K562 (cell line): Measurements from ENCODE around the gene C22orf39. TPM values are rescaled to one million over a fixed set of nuclear protein-coding genes. Genes with fewer than 3 reads are reported as not detected.

ENCODE experiments used
- ATAC-seq: fragments of 200-7000 bp; cut with Tn5 transposase; 3 replicates; pipeline ENCODE4 v1.9.1; 2020; ENCODE audit warnings: moderate library complexity
- BruUV-seq: library from RNA; stranded (reverse); fragments of 400-500 nt; replicated peaks from 2 replicates; lab custom pipeline; 2021; lab: Mats Ljungman, UMichigan
- CTCF ChIA-PET: fragments of 300-600 bp; formaldehyde crosslinking; extraction: SDS; loops from one replicate; lab custom pipeline; 2021; ENCODE audit warnings: low intra/inter-chr PET ratio; lab: Yijun Ruan, JAX
- POLR2A ChIA-PET: fragments of 300-600, 350-650 bp; sonication (Branson Sonifier 250); formaldehyde crosslinking; extraction: SDS; loops from one replicate; lab custom pipeline; 2021; ENCODE audit warnings: antibody characterized with exemption, inconsistent platforms; lab: Yijun Ruan, JAX
- DNase-seq, 4 experiments: peaks; one replicate each; pipeline versions ENCODE4 v3.0.0 to v3.0.0-alpha.2; 2011 to 2018; ENCODE audit warnings: low spot score in 3 of 4, mixed read lengths in 3 of 4; ENCODE audit errors: extremely low read depth in 1 of 4
- FAIRE-seq: peaks from 2 replicates; lab custom pipeline; 2011; peaks lifted over from hg19 to GRCh38; lab: Jason Lieb, UNC
- H2AFZ ChIP-seq: 2 replicates; pipeline ENCODE4 v1.6.0; 2011; ENCODE audit warnings: low read depth, low read length, control low read depth, inconsistent platforms
- H3K27ac ChIP-seq: fragments of 200-600 bp; 3 replicates; pipeline ENCODE4 v1.8.0; 2011; ENCODE audit warnings: low read depth, mild to moderate bottlenecking, control low read depth, inconsistent platforms, low read length, moderate library complexity, mixed read lengths; ENCODE audit errors: extremely low read depth
- H3K27me3 ChIP-seq, 2 experiments: fragments of 300-600 bp in 1 of 2; 2 replicates in 1 of 2; 3 replicates in 1 of 2; pipeline versions ENCODE4 v1.6.0 to v1.8.0; 2011; ENCODE audit warnings: inconsistent platforms in 2 of 2, low read length in 2 of 2, mild to moderate bottlenecking in 1 of 2, mixed read lengths in 1 of 2, moderate library complexity in 1 of 2; ENCODE audit not compliant: control insufficient read depth in 2 of 2, insufficient read depth in 2 of 2
- H3K36me3 ChIP-seq: fragments of 300-600 bp; 3 replicates; pipeline ENCODE4 v1.8.0; 2011; ENCODE audit warnings: mild to moderate bottlenecking, low read length, inconsistent platforms; ENCODE audit not compliant: control insufficient read depth, insufficient read depth
- H3K4me1 ChIP-seq, 2 experiments: fragments of 200-600 bp in 1 of 2; replicated peaks in 1 of 2; 2 replicates in 1 of 2; 3 replicates in 1 of 2; pipeline versions ENCODE4 v1.5.1 to v1.8.0; 2011; ENCODE audit warnings: inconsistent platforms in 2 of 2, low read length in 2 of 2, mild to moderate bottlenecking in 1 of 2, mixed read lengths in 1 of 2, moderate library complexity in 1 of 2; ENCODE audit not compliant: control insufficient read depth in 2 of 2, insufficient read depth in 2 of 2
- H3K4me2 ChIP-seq: 2 replicates; pipeline ENCODE4 v1.6.1; 2011; ENCODE audit warnings: low read length, control low read depth, inconsistent platforms, mixed read lengths; ENCODE audit not compliant: insufficient read depth
- H3K4me3 ChIP-seq: fragments of 200-600 bp; sonication (generic), shearing (Covaris generic); 2 replicates; pipeline ENCODE4 v1.5.1; 2016; ENCODE audit warnings: control low read depth, inconsistent platforms
- H3K79me2 ChIP-seq: fragments of 200-600 bp; 3 replicates; pipeline ENCODE4 v1.8.0; 2011; ENCODE audit warnings: low read length, inconsistent platforms; ENCODE audit not compliant: control insufficient read depth, insufficient read depth
- H3K9ac ChIP-seq, 2 experiments: 2 replicates each; pipeline versions ENCODE4 v1.6.0 to v1.6.1; 2011; ENCODE audit warnings: low read depth in 2 of 2, low read length in 2 of 2, control low read depth in 1 of 2, inconsistent platforms in 1 of 2, mild to moderate bottlenecking in 1 of 2, mixed read lengths in 1 of 2; ENCODE audit not compliant: insufficient read depth in 1 of 2
- H3K9me1 ChIP-seq: one replicate; pipeline ENCODE4 v1.6.0; 2011; ENCODE audit warnings: inconsistent platforms, mild to moderate bottlenecking, low read length, moderate library complexity; ENCODE audit not compliant: control insufficient read depth, insufficient read depth
- H3K9me3 ChIP-seq: replicated peaks from 2 replicates; pipeline ENCODE4 v1.5.1; 2011; ENCODE audit warnings: low read depth, low read length, inconsistent platforms; ENCODE audit not compliant: control insufficient read depth, insufficient read depth
- H4K20me1 ChIP-seq: replicated peaks from 2 replicates; pipeline ENCODE4 v1.6.1; 2011; ENCODE audit warnings: low read length, inconsistent platforms, mixed read lengths; ENCODE audit not compliant: control insufficient read depth, insufficient read depth
- BCOR ChIP-seq: fragments of 450-650 bp; IDR thresholded peaks from 2 replicates; pipeline ENCODE4 v1.6.1; 2016
- FOXM1 ChIP-seq, 2 experiments: fragments of 450-650 bp in 1 of 2; sonication (generic) in 1 of 2; formaldehyde crosslinking in 1 of 2; IDR thresholded peaks; 2 replicates each; pipeline versions ENCODE4 v1.6.1 to v1.9.0; 2017 to 2022; ENCODE audit warnings: low read depth in 2 of 2, mild to moderate bottlenecking in 2 of 2, missing genetic modification reagents in 1 of 2, moderate library complexity in 1 of 2
- NR2F6 ChIP-seq: fragments of 450-650 bp; formaldehyde crosslinking; IDR thresholded peaks from 2 replicates; pipeline ENCODE4 v1.4.0; 2020; ENCODE audit warnings: mild to moderate bottlenecking
- NR4A1 ChIP-seq, 2 experiments: fragments of 250-450 bp in 1 of 2; fragments of 450-650 bp in 1 of 2; sonication (Bioruptor Pico) in 1 of 2; IDR thresholded peaks; 2 replicates each; pipeline versions ENCODE4 v1.4.0 to v1.6.1; 2016 to 2020; ENCODE audit warnings: mild to moderate bottlenecking in 2 of 2, missing compliant biosample characterization in 1 of 2, missing genetic modification characterization in 1 of 2, moderate library complexity in 1 of 2
- POLR2AphosphoS5 ChIP-seq: IDR thresholded peaks from 2 replicates; pipeline ENCODE4 v1.6.1; 2011; ENCODE audit warnings: mild to moderate bottlenecking, low read depth, low read length, moderate library complexity; ENCODE audit not compliant: control insufficient read depth, insufficient read depth
- RBM25 ChIP-seq: fragments of 200-400 bp; formaldehyde crosslinking; IDR thresholded peaks from 2 replicates; pipeline ENCODE4 v1.6.1; 2018; ENCODE audit warnings: low read length, low read depth, moderate library complexity; ENCODE audit not compliant: severe bottlenecking
- SETDB1 ChIP-seq: IDR thresholded peaks from one replicate; pipeline ENCODE4 v1.6.1; 2012; ENCODE audit warnings: low read length, control low read depth, inconsistent platforms
- STAG1 ChIP-seq: sonication (generic); formaldehyde crosslinking; IDR thresholded peaks from 2 replicates; pipeline ENCODE4 v1.5.0; 2020; ENCODE audit warnings: missing genetic modification reagents, borderline replicate concordance
- SUPT5H ChIP-seq: fragments of 450-650 bp; IDR thresholded peaks from 2 replicates; pipeline ENCODE4 v1.6.1; 2016
- TCF15 ChIP-seq: fragments of 250-450 bp; sonication (Bioruptor Pico); IDR thresholded peaks from 2 replicates; pipeline ENCODE4 v1.8.0; 2022; ENCODE audit warnings: moderate library complexity, mild to moderate bottlenecking, inconsistent platforms
- ZBTB12 ChIP-seq: fragments of 250-450 bp; sonication (Bioruptor Pico); IDR thresholded peaks from 2 replicates; pipeline ENCODE4 v1.4.0; 2020
- ZFP1 ChIP-seq: fragments of 450-650 bp; formaldehyde crosslinking; IDR thresholded peaks from 2 replicates; pipeline ENCODE4 v1.4.0; 2020; ENCODE audit warnings: mild to moderate bottlenecking, mixed read lengths
- ZFP30 ChIP-seq: fragments of 250-450 bp; sonication (Bioruptor Pico); IDR thresholded peaks from 2 replicates; pipeline ENCODE4 v1.8.0; 2022; ENCODE audit warnings: moderate library complexity, mild to moderate bottlenecking, inconsistent platforms, borderline replicate concordance
- ZKSCAN3 ChIP-seq: fragments of 250-450 bp; sonication (Bioruptor Pico); IDR thresholded peaks from 2 replicates; pipeline ENCODE4 v1.4.0; 2020
- ZNF277 ChIP-seq: fragments of 250-450 bp; sonication (Bioruptor Pico); IDR thresholded peaks from 2 replicates; pipeline ENCODE4 v1.8.0; 2022; ENCODE audit warnings: inconsistent platforms, mild to moderate bottlenecking, moderate library complexity, borderline replicate concordance
- ZNF445 ChIP-seq: fragments of 250-450 bp; sonication (Bioruptor Pico); IDR thresholded peaks from 2 replicates; pipeline ENCODE4 v1.4.0; 2020; ENCODE audit warnings: low read depth, mild to moderate bottlenecking, moderate library complexity
- ZNF830 ChIP-seq: fragments of 250-450 bp; sonication (Bioruptor Pico); IDR thresholded peaks from 2 replicates; pipeline ENCODE4 v1.5.0; 2021; ENCODE audit warnings: mild to moderate bottlenecking
- WGBS: fragments of 100-300 bp; shearing (Covaris generic); methylation state at CpG from one replicate; pipeline ENCODE4 v1.1.6; 2016; ENCODE audit warnings: low coverage, mixed read lengths; ENCODE audit not compliant: insufficient coverage; ENCODE audit errors: missing lambda C conversion rate; 5-methylcytosine and 5-hydroxymethylcytosine counted together
- in situ Hi-C: fragments of 300-500 bp; cut with MboI; formaldehyde crosslinking; loops from 4 replicates; pipeline ENCODE4 v1.15.0; 2018; ENCODE audit warnings: inconsistent platforms, mixed read lengths
- intact Hi-C: fragments of 100-400 bp; cut with micrococcal nuclease; formaldehyde crosslinking; loops from 2 replicates; pipeline ENCODE4 v1.14.2; 2022
- polyA plus RNA-seq, 8 experiments: library from polyadenylated mRNA; depleted of rRNA in 4 of 8; stranded (reverse) in 5 of 8; unstranded in 3 of 8; fragments of >200 nt; fragmentation: Nextera tagmentation in 2 of 8; fragmentation: Illumina TruSeq in 1 of 8; extraction: Ambion mirVana in 2 of 8; extraction: Trizol in 1 of 8; gene quantifications; 2 replicates each; pipeline versions ENCODE4 v1.2.1 to v1.2.3, GENCODE V29; 2011 to 2014; ENCODE audit warnings: inconsistent platforms in 1 of 8, missing spikeins in 1 of 8
- total RNA-seq, 7 experiments: library from RNA; depleted of rRNA in 6 of 7; stranded (reverse); fragments of >200 nt in 6 of 7; fragmentation: Illumina TruSeq in 2 of 7; extraction: Trizol in 2 of 7; gene quantifications; 2 replicates each; pipeline versions ENCODE4 v1.2.1 to v1.2.3, GENCODE V29; 2011 to 2021; ENCODE audit warnings: low replicate concordance in 1 of 7

The C22orf39 gene
- total and polyA plus RNA-seq, 9 of the 15 experiments (the other 6 are each of a cell fraction or from before 2014, with no cell fraction given): 20.4 to 139 (median 66.8) TPM

GRCh38 chr22:19450363-19451175, 3.1 kb upstream of the C22orf39 start:
- CTCF ChIA-PET: no interaction called here
- Histone ChIP-seq H3K4me3 (no peak overlapping the region), H3K9me3 (no peaks in the 10 kb centered on the region), H3K9me1 (no peaks in the 10 kb centered on the region), H3K27ac (no peak overlapping the region; the same call in 2 of the 3 replicates), H3K79me2 (peaks cover 28% of the 10 kb centered on the region), H3K9ac (no peak overlapping the region), H3K27me3 (no peaks in the 10 kb centered on the region), H3K4me2 (no peak overlapping the region), H3K36me3 (peaks cover 86% of the 10 kb centered on the region), H3K4me1 (peaks cover 18 to 31% of the 10 kb centered on the region in 2 experiments), H4K20me1 (0 out of 2 replicates have a peak, but pooled peaks cover 8% of the 10 kb centered on the region), H2AFZ (no peak overlapping the region)
- DNase-seq (no peak), FAIRE-seq (no peak), ATAC-seq (no peak)
- BruUV-seq: no TSS peak
- WGBS: 87% methylated on average over 8 of the region's 8 CpGs
- POLR2A ChIA-PET: interaction anchor here (0.7 to 11.7 kb wide), 13 partner anchors 8 to 576 kb away, joined by 3 to 284 read pairs (median 6); partner anchors contain the start of genes CDC45, HIRA and MRPL40
- in situ Hi-C loops (no loop called here), intact Hi-C loops (no loop called here)
- peak; percentile 66; the same call in 1 of the 2 replicates for TF ChIP-seq ZFP30 (CRISPR knock-in tag)
- no peak for TF ChIP-seq ZNF445
- TF ChIP-seq ZKSCAN3 (CRISPR knock-in tag): peak; percentile 24; the same call in 1 of the 2 replicates
- TF ChIP-seq NR2F6: 0 out of 2 replicates have a peak, but pooled peaks have one; percentile 8
- TF ChIP-seq STAG1 (CRISPR knock-in tag): no peak
- no peak for TF ChIP-seq ZNF830
- no peak for TF ChIP-seq FOXM1 (IDR thresholded peaks at IDR 0.05; ENCODE audit: low read depth)
- no peak for TF ChIP-seq FOXM1 (CRISPR knock-in tag; IDR thresholded peaks at IDR 0.05; ENCODE audit: low read depth)
- 0 out of 2 replicates have a peak, but pooled peaks have one; percentile 20 for TF ChIP-seq BCOR
- TF ChIP-seq RBM25: peak; percentile 53
- TF ChIP-seq NR4A1 (CRISPR knock-in tag; IDR thresholded peaks at IDR 0.05): peak; percentile 39; the same call in 1 of the 2 replicates
- no peak for TF ChIP-seq NR4A1 (tag; IDR thresholded peaks at IDR 0.05)
- TF ChIP-seq POLR2AphosphoS5: peak; percentile 8; the same call in 1 of the 2 replicates
- TF ChIP-seq ZBTB12: 0 out of 2 replicates have a peak, but pooled peaks have one; percentile 6
- TF ChIP-seq SUPT5H: 0 out of 2 replicates have a peak, but pooled peaks have one; percentile 23
- peak; percentile 47 for TF ChIP-seq SETDB1
- 0 out of 2 replicates have a peak, but pooled peaks have one; percentile 30 for TF ChIP-seq ZFP1
- peak; percentile 70; the same call in 1 of the 2 replicates for TF ChIP-seq TCF15 (CRISPR knock-in tag)
- peak; percentile 63; the same call in 1 of the 2 replicates for TF ChIP-seq ZNF277 (CRISPR knock-in tag)
